Ammon's horn (tissue), 1 donor: ENCODE results near the gene HDAC9.
A peak's percentile ranks its signal among the peaks of the same experiment; 100 is the strongest.

Source experiments
- DNase-seq: peaks from one replicate; pipeline ENCODE4 v3.0.0-alpha.2; 2016; ENCODE audit warnings: low spot score

The HDAC9 gene

DNA sequence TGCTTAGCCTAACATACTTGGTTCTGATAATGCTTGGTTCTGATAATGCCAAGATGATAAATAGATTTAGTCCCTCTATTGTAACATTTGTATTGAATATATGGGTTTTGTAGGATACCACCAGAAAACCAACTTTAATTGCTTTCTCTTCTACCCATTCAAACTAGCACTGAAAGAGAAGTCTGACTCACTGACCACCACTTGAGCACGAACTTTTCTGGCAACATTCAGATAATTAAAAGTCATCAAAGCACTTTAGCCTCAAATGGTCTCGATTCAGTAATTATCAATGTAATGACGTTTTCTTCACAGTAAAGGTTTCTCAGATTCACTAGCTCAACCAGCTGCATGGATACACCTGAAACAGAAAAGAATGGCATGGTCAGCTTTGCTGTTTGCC, 63.0 kb downstream of the HDAC9 start:
- no peak for DNase-seq

DNA sequence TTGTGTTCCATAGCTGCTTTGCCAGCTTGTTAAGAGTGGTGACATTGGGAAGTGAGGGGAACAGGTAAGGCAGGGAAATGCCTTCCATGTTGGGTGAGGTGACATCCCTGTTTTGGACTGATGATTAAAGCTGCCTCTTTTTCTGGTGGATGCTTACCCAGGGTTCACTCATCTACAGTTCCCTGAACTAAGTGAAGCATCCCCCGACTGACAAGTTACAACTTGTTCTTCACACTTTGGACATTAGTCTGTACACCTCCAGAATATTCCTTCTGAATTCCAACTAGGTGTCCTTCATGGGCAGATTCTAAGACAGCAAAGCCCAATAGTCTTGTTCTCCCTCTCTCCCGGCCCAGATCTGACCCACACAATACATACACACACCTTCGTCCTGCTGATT, 63.4 kb downstream of the HDAC9 start:
- DNase-seq, result no peak

DNA sequence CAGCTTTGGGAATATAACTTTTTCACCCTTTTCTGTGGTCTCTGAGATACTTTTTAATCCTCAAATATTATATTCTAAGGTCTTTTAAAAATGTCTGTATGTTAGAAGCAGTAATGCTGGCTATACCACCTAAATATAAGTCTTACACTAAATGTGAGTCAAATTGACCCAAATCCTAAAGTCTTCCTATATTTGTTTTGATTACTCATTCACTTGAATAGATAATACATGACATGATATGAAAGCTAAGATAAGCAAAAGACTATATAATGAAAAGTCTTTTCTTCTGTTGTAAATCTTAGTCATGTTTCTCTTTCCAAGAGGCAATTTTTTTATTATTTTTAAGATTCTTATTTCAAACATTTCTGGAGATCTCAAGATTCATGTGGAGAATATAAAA, 64.2 kb downstream of the HDAC9 start:
- no peak for DNase-seq

DNA sequence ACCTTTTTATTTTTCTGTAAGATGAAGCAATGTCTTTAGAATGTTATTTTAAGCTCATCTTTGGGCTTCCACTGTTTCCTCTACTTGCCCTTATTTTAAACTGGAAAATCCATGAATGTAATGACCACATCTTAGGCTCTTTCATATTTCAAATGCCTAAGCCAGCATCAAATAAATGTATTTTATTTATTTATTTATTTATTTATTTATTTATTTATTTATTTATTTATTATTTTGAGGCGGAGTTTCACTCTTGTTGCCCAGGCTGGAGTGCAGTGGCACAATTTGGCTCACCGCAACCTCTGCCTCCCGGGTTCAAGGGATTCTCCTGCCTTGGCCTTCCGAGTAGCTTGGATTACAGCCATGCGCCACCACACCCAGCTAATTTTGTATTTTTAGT, 69.2 kb downstream of the HDAC9 start:
- DNase-seq, result no peak

DNA sequence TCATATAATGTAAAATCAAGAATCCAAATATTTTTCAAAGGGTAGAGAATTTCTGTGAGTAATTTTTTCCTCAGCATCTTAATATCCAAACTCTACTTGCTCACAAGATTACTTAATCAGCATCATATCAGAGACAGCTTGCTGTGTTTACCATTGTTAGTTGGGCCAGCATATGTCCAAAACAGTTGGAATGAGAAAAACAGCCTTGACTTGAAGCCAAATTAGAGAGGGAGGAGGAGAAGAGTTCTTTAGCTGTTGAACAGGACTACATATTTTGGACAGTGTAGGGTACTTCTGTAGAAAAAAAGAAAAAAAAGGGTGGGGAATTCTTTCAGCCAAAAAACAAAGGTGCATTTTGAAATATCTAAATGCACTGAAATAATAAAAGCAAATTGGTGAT, 69.8 kb downstream of the HDAC9 start:
- DNase-seq, result no peak

DNA sequence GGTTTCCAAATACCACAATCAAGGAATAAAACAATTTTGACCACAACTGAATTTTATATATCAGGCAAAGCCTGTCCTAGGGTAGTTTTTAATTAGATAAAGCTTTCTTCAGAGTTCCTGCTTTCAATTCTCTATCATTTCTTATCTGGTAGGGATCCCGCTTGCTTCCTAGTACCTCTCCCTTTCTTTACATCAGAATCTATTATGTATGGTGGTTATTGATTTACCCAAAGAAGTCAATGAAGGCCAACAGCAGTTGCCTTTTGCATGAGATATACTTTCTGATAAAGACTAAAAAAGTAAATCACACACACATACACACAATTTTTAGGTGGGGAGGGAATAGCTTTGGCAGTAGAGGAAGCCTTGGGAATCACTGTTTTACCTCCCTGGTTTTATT, 70.7 kb downstream of the HDAC9 start:
- DNase-seq, result no peak

DNA sequence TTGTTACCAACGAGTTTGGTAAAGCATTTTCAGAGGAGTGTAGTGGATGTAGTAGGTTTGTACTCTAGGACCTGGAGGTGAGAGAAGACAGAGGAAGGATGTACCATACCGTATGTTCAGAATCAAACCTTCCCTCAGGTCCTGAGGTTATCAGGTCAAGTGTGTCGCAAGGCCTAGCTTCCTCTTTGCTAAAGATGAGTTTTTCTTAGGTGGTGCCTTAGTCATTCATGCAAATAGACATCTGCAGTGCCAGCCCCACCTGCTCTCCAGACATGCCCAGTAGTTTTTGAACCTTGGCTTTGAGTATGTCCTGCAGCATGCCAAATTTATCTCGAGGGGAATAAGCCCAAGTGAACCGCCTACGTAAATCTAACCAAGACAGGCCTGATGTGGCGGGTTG, 71.3 kb downstream of the HDAC9 start:
- DNase-seq, result no peak

DNA sequence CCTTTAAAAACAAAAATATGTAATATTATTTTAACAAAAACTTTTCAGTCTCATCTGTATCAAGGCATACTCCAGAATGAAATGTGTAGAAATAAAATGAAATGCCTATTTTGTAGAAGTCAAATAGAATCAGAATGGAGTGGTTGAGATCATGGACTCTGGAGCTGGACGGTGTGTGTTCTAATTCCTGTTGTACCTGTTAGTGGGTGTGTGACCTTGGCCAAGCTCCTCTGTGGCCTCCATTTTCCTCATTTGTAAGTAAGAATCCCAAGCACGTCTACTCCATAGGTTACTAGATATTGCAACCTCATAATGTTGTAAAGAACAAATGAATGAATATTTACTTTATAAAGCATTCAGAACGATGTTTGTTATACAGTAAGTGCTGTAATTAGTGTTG, 74.9 kb downstream of the HDAC9 start:
- DNase-seq, result no peak

DNA sequence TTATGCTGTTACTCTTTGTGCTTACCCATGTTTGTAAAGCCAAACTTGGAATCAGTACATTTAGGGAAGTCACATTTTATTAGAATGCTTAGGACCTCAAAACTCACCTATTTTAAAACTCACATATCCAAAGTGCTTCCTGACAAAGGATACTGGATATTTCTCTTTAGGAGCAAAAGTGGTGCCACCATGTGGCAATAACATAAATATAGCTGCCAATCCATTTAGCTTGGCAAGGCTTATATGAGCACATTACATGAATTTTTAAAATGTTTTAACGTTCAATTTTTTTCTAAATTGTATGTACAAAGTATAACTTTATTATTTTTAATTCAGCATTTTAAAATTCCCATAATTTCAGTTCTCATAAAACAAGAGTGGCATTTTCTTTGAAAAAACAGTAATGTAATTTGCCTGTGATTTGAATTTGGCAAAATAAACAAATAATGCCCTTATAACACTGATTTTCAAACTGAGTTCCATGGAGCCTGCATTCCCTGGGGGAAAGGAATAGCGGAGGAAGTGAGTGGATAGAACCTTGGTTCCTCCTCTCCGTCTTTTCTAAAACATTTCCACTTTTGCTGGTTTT, 75.4 kb downstream of the HDAC9 start:
- DNase-seq, result peak; percentile 69

DNA sequence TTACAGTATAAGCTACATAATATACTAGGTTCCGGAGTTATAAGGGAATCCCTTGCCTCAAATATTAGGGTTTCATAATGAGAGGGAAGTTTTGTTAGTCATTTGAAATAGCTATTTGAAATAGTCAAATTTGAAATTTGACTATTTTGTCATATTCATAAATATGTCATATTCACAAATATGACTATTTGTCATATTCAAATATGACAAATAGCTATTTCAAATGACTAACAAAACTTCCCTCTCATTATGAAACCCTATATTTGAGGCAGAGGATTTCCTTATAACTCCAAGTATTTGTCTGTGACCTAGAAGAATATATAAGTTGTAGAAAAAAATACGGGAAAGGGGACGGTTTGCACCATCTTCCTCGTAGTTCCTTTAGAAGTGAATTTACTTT, 76.6 kb downstream of the HDAC9 start:
- DNase-seq, result no peak

DNA sequence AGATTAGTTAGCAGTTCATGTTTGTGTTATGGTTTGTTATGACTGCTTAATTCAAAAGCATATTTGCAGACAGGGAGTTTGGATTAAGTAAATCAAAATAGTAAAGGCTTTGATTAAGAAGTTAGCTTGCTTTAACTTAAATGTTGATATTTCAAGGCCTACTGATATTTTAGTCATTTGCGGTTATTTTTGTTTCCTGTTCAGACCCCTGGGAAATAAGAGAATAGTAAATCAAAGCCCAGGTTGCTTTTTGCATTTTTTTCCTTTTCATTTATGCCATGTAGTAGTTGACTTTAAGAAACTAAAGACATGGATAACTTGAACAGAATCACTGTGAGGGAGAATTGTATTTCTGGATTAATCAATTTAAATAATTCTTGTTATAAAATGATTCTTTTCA, 77.3 kb downstream of the HDAC9 start:
- DNase-seq, result no peak

DNA sequence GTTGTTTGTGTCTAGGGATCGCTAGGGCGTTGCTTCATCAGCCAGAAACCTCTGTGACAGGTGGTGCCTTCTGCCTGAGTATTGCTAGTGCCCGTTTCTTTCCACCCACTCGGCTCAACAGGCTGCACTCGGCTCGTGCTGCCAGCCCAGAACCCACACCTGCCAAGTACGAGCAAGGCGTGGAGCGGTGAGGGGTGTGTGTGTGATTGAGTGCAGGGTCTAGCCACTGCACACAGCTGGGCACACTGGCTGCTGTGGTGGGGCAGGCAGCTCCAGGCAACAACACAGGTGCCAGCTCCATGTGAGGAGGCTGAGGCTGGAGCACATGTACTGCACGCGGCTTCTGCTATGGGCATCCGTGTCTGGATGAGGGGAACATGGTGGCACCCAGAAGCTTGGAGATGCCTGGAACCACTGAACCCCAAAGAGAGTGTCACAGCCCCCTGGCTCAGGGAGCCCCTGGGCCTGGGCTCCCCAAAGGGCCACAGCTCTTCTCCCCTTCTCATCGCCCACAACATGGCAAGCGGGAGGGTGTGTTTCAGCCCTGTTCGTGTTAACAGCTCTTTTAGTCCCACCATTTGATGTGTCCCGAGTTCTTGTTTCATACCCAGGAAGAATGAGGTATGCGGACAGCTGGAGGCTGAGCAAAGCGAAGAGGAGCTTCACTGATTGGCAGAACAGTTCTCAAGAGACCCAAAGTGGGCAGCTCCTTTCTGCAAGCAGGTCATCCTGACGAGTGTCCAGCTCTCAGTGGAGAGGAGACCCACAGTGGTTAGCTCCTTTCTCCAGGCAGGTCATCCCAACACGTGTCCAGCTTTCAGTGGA, 78.1 kb downstream of the HDAC9 start:
- DNase-seq, result no peak

DNA sequence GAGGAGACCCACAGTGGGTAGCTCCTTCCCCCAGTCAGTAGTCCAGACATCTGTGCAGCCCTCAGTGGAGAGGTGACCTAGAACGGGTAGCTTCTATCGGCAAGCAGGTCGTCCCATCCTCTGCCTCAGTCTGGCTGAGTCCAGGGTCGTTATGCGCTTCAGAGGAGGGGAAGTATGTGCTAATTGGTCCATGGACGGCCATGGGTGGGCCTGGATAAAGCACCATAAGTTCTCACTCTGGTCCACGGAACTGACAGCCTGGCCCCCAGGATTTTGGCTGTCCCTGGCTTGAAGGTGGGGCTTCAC, 78.6 kb downstream of the HDAC9 start:
- DNase-seq, result no peak

DNA sequence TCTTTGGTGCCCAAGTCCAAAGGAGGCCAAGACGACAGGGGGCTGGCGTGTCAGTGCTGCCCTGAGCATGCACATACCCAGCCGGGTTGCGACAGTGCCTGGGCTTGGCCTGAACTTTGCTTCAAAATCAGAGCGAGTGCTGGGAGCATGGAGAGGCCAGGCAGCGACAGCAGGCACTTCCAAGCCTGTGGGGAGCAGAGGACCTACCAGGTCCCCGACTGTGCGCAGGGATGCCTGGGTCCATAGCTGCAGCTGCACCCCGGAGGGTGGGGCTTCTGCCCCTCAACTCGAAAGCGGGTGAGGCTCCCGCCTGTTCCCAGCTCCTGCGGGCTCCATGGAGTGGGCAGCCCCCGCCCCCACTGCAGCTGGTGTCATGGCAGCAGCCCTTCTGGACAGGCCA, 79.1 kb downstream of the HDAC9 start:
- DNase-seq, result no peak

DNA sequence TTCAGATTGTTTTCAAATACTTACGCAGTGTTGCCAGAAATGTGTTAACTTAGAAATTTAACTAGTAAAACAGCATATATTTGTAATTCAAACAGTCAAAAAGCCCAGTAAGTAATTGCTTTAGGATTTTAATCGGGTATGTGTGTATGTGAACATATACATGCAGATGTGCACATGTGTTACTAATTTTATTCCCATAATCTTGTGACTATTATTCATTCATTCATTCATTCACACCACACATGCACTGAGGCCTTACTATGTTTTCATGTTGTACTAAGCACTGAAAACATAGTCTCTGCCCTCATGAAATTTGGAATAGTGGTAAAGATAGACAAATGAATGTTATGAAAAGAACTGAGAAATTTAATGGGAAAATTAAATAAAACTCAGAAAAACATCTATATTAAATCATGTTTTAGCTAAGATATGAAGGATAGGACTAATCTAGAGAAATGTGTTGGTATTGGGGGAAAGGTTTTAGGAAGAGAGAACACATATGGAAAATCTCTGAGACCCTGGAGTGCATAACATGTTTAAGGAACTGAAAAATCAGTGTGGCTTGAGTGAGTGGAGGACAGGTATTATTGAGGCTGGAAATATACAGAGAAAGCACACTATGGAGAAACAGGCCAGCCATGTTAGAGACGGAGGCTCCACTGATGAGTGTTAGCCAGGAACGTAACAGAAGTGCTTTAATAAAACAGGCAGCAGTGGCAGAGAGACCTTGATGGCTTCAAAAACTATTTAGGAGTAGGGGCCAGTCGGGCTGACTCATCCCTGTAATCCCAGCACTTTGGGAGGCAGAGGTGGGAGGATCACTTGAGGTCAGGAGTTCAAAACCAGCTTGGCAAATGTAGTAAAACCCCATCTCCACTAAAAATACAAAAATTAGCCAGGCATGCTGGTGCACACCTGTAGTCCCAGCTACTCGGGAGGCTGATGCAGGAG, 80.3 kb downstream of the HDAC9 start:
- DNase-seq, result no peak

DNA sequence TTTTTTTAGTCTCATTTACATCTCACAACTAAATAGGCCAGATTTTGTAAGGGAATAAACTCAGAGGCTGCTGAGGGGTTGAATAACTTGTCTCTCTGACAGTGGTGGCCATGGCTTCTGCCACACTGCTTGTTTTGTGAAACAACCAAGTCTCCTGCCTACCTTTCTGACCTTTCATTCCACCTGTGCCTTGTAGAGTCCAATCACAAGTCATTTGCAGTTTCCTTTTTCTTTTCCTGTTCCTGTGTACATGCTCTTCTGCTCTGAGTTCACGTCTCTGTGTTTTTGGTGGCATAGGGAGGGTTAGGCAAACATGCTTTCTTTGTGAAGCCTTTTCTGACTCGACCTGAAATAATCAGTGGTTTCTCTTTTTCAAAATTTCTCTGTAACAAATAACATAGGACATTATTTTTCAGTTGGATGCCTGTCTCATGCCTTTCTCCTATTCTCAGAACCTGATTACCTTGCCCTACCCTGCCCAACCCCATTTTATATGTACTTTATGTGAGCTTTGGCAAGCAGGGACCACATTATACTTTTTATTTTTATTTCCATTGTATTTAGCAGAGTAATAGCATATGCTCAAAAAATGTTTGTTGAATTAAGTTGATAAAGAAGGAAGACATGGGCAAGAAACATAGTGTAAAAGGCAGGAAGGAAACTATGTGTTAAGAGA, 81.7 kb downstream of the HDAC9 start:
- no peak for DNase-seq

DNA sequence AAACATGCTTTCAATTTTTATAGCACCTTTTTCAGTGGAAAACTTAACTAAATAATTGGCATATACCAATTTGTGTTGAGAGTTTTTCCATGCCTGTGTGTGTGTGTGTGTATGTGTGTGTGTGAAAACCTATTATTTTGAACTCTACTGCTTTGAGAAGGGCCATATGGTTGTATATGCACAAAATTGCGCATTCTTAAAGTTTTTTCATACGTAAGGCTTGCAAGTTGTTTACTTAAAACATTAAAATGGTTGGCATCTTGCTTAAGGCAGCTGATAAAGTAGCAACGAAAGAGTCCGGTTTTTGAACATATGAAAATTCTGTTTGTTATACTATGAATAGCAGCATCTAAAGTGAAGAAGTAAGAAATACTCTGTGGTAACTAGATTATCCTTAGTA, 84.1 kb downstream of the HDAC9 start:
- DNase-seq, result no peak

DNA sequence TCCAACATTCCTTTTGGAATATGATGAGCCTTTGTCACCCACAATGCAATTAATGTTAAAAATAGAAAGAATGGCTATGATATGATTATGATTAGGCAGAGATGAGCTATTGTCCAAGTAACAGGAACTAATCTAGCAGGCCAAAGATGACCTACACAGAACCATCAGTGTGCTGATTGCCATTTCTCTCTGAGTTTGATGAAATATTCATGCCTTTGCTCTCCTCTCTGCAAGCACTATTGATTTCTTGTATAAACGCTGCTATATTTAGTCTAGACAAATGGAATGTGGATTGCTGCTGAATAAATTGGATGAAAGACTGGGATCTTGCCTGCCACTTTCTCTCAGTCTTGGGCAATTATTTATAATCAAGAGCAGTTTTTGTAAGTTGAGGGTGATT, 85.4 kb downstream of the HDAC9 start:
- peak; percentile 41 for DNase-seq

DNA sequence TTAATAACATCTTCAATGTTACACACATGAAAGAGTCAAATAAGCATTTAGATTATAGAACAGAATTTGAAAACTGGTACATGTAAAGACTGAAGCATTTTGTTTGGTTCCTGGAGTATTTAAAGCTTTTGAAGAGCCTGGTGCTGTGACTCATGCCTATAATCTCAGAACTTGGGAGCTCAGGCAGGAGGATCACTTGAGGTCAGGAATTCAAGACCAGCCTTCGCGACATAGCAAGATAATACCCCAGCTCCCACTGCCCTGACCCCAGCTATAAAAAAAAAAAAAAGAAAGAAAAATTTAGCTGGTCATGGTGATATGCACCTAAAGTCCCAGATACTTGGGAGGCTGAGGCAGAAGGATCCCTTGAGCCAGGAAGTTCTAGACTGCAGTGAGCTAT, 87.8 kb downstream of the HDAC9 start:
- no peak for DNase-seq

DNA sequence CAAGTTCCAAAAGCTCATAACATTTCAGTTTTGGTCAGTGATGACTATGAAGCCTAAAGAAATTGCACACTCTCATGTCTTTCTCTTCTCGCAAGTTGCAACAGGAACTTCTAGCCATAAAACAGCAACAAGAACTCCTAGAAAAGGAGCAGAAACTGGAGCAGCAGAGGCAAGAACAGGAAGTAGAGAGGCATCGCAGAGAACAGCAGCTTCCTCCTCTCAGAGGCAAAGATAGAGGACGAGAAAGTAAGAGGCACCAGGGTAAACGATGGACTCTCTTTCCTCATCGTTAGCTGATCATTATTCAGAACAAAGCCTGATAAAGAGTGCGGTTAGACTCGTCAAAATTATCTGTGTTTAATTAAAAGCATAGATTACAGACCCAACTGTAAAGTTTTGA, 94.7 kb downstream of the HDAC9 start:
- DNase-seq, result no peak

DNA sequence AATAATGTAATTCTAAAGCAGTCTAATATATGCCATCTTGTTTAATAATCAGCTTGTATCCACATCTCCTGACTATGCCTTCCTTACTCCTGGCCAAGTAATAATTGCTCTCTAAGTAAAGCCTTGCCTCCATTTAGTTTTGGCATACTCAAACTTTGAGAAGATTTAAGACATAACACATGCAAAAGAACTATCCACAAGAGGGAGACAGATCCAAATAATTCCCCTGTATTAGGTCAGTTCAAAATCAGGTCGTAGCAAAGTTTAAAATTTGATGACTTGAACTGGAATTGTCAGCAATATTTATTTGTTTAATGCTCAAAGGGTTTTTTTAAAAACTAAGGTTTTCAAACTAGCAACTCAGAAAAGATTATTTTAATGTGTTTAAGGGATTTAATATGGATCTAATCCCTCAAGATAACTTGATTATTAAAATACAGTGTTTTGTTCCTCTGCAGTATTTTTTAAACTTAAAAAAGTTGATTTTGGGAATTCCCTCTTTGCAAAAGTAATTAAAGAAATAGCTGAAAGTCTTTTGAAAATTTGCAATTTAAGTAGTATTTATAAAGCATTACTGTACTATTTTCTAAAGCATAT, 95.3 kb downstream of the HDAC9 start:
- peak; percentile 30 for DNase-seq
